Mucosa of gallbladder (tissue), 1 donor: ENCODE measurements around the gene EWSR1. TPM values are rescaled to one million over a fixed set of nuclear protein-coding genes. Genes with fewer than 3 reads are reported as not detected.

Experiments
- DNase-seq: peaks from one replicate; pipeline ENCODE4 v3.0.0-alpha.2; 2020; ENCODE audit warnings: low spot score
- total RNA-seq: library from RNA; stranded (reverse); gene quantifications from one replicate; pipeline ENCODE4 v1.2.1, GENCODE V29; 2021
- donor health status: DM: no; HTN: no; CAD: no.

The EWSR1 gene
- total RNA-seq, 1 donor from 2014 or later, result 160 TPM

GRCh38 chr22:29251265-29251664, 16.8 kb upstream of the EWSR1 start:
- no peak for DNase-seq

GRCh38 chr22:29251981-29252911, 15.8 kb upstream of the EWSR1 start:
- no peak for DNase-seq

GRCh38 chr22:29253561-29254285, 14.3 kb upstream of the EWSR1 start:
- no peak for DNase-seq

- DNase-seq, result no peak
Measured at GRCh38 chr22:29254286-29254660, 13.8 kb upstream of the EWSR1 start.

GRCh38 chr22:29255064-29255621, 12.9 kb upstream of the EWSR1 start:
- no peak for DNase-seq

GRCh38 chr22:29256606-29257325, 11.3 kb upstream of the EWSR1 start:
- no peak for DNase-seq

- no peak for DNase-seq
Measured at GRCh38 chr22:29257751-29258181, 10.3 kb upstream of the EWSR1 start.

GRCh38 chr22:29258407-29259252, 9.4 kb upstream of the EWSR1 start:
- DNase-seq, result no peak

GRCh38 chr22:29259253-29259899, 8.7 kb upstream of the EWSR1 start:
- DNase-seq, result no peak

- no peak for DNase-seq
Measured at GRCh38 chr22:29260031-29260560, 8.0 kb upstream of the EWSR1 start.

GRCh38 chr22:29260601-29261315, 7.3 kb upstream of the EWSR1 start:
- no peak for DNase-seq

GRCh38 chr22:29263791-29264276, 4.2 kb upstream of the EWSR1 start:
- no peak for DNase-seq

- no peak for DNase-seq
Measured at GRCh38 chr22:29265305-29265704, 2.8 kb upstream of the EWSR1 start.

- DNase-seq, result no peak
Measured at GRCh38 chr22:29265929-29266328, 2.1 kb upstream of the EWSR1 start.

GRCh38 chr22:29266564-29267461, 1.3 kb upstream of the EWSR1 start:
- DNase-seq, result no peak

GRCh38 chr22:29267462-29267857, 608 bp upstream of the EWSR1 start:
- DNase-seq, result no peak

- DNase-seq, result peak; percentile 45
Measured at GRCh38 chr22:29268511-29269229, 602 bp downstream of the EWSR1 start.

GRCh38 chr22:29269230-29269604, 1.1 kb downstream of the EWSR1 start:
- DNase-seq, result no peak
